ENCODE results near the gene PACS1.

GRCh38 chr11:66131937-66132632, 62.0 kb downstream of the PACS1 start:
- TF ChIP-seq POLR2A (IDR thresholded peaks at IDR 0.05) (no peak), CTCF (IDR thresholded peaks at IDR 0.05) (no peak), EP300 (IDR thresholded peaks at IDR 0.05) (no peak)

Measured in ovary (tissue), 3 donors.